Measurements from ENCODE around the gene PRDM16.

DNA sequence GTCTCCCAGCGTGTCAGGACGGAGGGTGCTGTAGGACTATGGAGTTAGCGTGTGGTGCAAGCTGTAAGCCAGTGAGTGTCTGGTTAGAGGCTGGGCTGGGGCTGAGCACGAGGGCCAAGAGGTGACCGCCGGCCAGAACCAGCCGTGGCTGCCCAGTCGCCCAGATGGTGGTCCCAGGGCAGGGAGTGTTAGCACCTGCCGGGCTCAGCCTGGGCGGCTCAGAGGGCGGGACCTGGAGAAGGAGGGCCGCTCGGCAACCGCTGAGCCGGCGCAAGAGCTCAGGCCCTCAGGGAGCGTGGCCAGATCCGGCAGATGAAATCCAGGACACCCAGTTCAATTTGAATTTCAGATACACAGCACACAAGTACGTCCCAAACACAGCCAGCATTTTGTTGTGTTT, 87.9 kb downstream of the PRDM16 start:
- TF ChIP-seq, protein P1, sequence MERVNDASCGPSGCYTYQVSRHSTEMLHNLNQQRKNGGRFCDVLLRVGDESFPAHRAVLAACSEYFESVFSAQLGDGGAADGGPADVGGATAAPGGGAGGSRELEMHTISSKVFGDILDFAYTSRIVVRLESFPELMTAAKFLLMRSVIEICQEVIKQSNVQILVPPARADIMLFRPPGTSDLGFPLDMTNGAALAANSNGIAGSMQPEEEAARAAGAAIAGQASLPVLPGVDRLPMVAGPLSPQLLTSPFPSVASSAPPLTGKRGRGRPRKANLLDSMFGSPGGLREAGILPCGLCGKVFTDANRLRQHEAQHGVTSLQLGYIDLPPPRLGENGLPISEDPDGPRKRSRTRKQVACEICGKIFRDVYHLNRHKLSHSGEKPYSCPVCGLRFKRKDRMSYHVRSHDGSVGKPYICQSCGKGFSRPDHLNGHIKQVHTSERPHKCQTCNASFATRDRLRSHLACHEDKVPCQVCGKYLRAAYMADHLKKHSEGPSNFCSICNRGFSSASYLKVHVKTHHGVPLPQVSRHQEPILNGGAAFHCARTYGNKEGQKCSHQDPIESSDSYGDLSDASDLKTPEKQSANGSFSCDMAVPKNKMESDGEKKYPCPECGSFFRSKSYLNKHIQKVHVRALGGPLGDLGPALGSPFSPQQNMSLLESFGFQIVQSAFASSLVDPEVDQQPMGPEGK (CRISPR knock-in tag; IDR thresholded peaks at IDR 0.05; ENCODE audit: borderline replicate concordance) = no peak
- TF ChIP-seq ZFP3 (CRISPR knock-in tag; IDR thresholded peaks at IDR 0.05) (no peak), ZFP30 (CRISPR knock-in tag; IDR thresholded peaks at IDR 0.05) (no peak), ZNF565 (CRISPR knock-in tag; conservative IDR thresholded peaks at IDR 0.05; ENCODE audit: low read depth) (no peak), CSRNP3 (CRISPR knock-in tag; IDR thresholded peaks at IDR 0.05) (no peak), ZNF70 (CRISPR knock-in tag; IDR thresholded peaks at IDR 0.05) (no peak), RARB (CRISPR knock-in tag; IDR thresholded peaks at IDR 0.05) (no peak), CREB5 (CRISPR knock-in tag; IDR thresholded peaks at IDR 0.05; ENCODE audit: low read depth) (no peak), ISL1 (CRISPR knock-in tag; IDR thresholded peaks at IDR 0.05) (no peak), TOX (CRISPR knock-in tag; IDR thresholded peaks at IDR 0.05; ENCODE audit: borderline replicate concordance) (no peak), ARNTL (CRISPR knock-in tag; IDR thresholded peaks at IDR 0.05; ENCODE audit: borderline replicate concordance, low read depth) (no peak)
- TF ChIP-seq, protein P2, sequence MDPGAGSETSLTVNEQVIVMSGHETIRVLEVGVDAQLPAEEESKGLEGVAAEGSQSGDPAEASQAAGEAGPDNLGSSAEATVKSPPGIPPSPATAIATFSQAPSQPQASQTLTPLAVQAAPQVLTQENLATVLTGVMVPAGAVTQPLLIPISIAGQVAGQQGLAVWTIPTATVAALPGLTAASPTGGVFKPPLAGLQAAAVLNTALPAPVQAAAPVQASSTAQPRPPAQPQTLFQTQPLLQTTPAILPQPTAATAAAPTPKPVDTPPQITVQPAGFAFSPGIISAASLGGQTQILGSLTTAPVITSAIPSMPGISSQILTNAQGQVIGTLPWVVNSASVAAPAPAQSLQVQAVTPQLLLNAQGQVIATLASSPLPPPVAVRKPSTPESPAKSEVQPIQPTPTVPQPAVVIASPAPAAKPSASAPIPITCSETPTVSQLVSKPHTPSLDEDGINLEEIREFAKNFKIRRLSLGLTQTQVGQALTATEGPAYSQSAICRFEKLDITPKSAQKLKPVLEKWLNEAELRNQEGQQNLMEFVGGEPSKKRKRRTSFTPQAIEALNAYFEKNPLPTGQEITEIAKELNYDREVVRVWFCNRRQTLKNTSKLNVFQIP (CRISPR knock-in tag; IDR thresholded peaks at IDR 0.05; ENCODE audit: borderline replicate concordance, low read depth) = no peak
